Amniotic stem cell (primary cell): Measurements from ENCODE around the gene SAP30L.

Experiments used
- DNase-seq: peaks from one replicate; lab custom pipeline; 2025; lab: John Stamatoyannopoulos, UW

Gene SAP30L

DNA sequence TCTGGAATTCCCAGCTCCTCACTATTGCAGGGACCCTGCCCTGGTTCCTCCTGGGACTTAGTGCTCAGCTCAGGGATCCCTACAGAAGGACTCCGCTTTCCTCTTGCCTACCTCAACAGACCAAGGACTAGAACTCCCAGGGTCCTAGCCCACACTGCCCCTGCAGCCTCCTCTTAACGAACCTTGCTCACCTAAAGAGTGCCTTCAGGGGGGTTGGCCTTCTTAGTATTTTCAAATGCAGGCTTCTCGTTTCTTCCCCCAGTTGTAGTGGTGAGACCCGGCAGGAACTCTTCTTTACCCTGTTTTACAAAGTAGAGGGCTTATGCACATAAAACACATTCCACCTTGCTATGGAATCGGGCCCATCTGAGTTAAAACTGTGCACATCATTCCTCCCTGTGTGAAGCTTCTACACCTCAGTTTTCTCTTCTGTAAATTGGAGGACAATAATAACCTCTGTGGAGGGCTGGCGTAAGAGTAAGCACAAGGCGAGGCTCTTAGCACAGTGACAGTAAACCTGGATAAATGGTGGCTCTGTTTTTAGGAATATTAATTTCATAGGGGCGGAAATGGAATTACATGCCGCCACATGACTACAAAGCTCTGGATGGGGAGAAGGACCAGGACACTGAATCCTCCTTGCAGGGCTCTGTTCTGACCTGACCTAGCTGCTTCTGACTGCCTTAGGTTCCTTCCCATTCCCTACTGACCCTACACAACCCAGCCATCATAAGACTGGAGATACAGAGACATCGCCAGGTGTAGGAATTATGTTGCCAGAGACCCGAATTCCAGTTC lies 36.0 kb downstream of the SAP30L start:
- DNase-seq = no peak

- no peak for DNase-seq
These were observed 37.0 kb downstream of the SAP30L start for GRCh38 chr5:154482528-154483449.

DNA sequence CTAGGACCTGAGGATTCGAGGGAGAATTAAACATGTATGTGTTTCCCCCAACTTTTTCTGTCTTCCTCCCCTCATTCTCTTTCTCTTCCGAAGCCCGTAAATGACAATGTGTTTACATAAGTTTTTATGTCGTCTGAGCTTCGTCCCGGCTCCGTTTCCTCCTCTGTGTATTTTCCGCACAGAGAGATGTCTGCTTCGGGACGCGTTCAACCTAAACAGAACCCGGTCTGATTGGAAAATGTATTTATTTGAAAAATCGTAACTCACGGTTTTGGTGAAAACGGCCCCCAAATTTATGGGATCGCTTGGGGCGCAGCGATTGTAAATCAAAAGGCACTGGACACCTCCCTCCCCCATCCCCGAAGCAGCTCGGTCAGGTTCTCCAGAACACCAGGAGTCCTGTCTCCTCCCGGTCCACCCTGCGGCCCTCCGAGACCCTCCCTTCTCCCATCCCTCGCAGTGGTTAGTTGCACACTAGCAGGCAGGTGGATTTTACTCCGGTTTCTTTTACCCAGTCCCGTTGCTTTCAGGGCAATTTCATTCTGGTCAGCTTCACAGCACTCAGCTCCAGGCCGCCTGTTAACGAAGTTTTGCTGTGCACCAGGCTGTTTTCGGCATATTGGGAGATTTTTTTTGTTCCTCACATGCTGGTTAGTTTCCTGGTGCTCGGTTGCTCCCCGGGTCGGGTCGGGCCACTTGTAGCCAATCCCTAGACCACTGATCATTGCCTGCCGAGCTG lies 38.0 kb downstream of the SAP30L start:
- DNase-seq = no peak

GRCh38 chr5:154484393-154485095 lies 38.7 kb downstream of the SAP30L start:
- DNase-seq = no peak

- no peak for DNase-seq
These were observed 39.3 kb downstream of the SAP30L start for GRCh38 chr5:154485096-154485491.

DNA sequence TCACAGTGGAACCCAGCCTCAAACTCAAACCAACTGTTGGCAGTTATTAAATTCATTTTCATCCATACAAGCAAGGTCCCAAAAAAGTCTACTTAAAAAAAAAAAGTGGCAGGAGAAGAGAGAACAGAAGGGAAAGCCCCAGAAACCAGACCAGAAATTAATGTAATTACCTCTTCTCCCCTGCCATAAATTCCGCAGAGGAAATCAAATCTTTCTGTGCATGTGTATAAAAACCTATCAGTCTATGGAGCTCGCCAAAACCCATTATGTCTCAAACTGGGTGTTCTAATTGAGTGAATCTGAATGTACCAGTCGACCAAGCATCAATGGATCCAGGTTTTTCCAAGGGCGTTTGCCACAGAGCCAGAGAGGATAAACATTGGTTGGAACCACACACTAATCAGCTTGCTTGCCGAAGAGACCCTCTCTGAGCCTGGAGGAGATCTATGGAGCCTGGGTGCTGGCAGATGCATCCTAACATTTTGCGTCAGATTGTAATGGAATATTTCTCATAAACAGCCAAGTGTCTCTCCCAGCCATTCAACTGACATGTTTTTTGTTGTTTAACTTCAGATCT lies 40.1 kb downstream of the SAP30L start:
- DNase-seq = no peak

DNA sequence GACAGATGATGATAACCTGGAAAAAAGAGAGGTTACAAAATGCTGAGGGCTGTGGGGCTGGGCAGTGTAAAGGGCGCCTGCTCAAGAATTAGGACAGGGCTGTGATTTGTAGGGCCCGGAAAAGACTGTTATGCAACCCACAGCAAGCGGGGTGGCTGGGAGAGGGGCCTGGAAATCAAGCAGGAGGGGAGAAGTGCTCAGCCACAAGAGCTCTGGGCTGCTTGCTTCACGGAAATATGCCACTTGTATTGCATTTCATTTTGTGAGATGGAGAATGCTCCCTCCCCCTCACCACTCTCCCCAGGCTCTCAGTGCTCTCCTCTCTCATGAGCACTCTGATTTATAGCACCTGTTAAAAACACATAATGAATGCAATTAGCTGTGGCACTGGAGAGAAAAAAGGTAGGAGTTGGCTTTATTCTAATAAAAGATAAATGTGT lies 40.6 kb downstream of the SAP30L start:
- DNase-seq = no peak

DNA sequence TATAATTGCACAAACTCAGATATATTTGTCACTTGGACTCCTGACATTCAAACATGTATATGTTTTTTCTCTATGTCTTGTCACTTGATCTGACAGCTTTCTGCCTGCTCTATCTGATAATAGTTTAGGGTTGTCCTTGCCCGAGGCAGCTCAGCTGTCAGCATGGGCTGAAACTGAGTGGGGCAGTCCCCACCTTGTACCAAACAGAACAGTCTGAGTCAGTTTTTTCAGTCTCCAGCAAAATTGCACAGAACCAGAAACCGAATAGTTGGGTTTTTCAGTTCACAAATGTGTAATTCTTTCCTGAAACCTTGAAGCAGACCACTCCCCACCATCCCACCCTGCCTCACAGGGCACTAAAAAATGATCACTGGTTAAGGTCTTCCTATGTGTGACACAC lies 41.7 kb downstream of the SAP30L start:
- DNase-seq = no peak

DNA sequence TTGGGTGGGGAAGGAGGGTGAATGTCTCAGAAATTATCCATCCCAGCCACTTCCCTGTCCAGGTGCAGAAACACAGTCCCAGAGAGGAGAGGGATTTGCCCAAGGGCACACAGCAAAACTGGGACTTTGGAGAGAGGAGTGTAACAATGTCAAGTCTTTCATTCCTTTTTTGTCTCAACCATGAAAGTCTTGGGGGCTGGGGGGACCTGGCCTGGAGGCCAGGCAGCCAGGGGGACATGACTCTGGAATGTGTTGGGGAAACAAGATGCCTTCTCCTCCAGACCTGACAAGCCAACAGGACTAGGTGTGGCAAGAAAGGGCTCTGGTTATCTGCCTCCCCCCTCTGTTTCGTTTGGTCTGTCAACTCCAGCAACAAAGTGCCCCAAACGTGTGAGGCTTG lies 46.1 kb downstream of the SAP30L start:
- DNase-seq = no peak

DNA sequence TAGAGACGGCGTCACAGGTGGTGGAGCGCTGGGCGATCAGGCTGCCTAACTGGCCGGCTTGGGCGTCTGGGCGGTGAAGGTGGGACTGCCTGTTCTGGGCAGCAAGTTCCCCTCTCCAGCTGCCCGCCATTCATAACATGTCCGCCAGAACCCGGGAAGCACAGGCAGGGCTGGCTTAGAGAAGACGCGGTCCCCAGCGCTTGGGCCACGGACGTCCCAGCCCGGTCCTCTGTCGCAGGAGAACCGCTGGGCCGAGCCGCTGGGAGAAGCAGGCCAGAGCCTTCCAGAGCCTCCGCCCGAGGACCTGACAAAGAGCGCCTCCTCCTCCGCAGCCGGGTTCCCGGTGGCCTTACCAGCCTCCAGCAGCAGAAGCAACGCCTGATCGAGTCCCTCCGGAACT lies 47.5 kb downstream of the SAP30L start:
- DNase-seq = no peak

- DNase-seq = no peak
These were observed 48.2 kb downstream of the SAP30L start for GRCh38 chr5:154494036-154494435.

DNA sequence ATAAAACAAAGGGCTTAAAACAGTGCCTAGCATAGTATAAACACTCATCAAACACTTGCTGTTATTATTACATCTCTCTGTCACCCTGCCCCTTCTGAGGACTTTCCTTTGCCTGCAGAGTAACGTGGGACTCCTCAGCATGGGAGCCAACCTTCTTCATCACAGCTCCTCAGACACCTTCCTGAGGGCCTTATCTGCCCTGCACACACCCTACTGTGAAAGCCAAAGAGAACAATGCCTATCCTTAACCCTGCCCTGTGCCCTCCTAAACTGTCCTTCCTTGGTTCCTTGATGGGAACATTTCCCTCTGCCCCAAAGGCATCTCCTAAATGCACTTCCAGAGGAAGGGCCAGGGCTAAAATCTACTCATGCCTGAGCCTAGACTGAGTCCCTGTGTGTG lies 52.8 kb downstream of the SAP30L start:
- no peak for DNase-seq

DNA sequence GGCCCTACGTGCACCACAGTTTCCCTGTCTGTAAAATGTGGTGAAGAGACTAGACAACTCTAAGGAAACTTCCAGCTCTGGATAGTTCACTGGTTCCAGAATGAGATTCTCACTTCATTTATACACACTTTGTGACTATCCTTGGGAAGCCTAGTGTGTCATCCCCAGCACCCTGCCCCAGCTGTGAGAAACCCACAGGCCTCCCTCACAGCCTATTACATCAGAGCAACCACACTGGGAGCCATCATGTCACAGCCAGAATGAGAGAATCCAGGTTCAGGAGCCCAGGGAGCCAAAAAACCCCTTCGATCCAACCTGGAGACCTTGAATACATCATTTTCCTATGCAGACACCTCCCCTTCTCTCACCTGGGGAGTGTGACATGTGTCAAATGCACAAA lies 53.2 kb downstream of the SAP30L start:
- DNase-seq = no peak

GRCh38 chr5:154501566-154501965 lies 55.8 kb downstream of the SAP30L start:
- DNase-seq = no peak

DNA sequence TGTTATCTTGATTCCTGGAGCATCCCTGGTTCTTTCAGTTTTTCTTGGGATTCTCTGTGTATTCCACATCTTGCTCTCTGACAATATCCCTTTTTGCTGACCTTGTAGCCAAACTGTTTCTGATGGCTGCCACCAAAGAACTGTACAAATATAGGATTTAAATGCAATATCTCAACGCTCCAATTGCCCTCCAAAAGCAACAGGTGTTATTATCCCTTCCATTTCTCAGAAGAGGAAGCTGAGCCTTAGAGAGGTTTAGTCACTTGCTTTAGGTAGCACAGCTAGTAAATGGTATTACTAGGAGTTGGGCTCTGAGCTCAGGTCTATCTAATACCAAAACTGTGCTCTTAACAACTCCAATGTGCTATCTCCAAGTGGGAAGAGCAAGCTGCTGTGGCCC lies 56.4 kb downstream of the SAP30L start:
- DNase-seq = no peak

DNA sequence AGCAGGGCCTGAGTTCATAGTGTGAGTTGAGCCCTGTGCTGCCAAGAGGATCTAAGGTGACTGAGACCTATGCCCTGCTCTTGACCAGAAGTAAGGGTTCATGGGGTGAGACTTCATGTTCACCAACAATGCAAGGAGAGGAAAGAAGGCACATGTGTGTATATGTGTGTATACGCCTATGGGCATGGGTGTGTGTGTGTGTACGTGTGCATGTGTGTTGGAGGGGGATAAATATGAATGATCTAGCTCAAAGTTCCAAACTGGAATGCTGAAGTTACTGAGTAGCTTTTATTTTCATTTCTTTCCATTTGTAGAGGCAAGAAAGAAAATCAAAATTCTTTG lies 57.9 kb downstream of the SAP30L start:
- DNase-seq = no peak

DNA sequence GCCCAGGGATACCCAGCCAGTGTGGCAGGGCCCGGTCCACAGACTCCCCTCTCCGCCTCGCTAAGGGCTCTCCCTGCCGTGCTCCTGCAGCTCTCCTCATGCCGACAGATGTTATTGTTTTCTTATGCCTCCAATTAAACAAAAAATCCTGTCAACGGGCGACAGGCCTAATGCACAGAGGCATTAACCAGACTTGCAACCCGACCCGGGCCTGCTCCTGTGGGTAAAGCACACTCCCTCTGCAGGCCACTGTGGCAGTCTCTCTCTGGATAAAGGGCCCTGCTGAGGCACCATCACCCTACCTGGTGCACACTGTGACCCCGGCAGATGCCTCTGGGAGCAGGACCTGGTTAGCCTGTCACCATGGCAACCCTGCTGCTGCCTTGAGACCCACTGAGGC lies 59.8 kb downstream of the SAP30L start:
- DNase-seq = no peak

DNA sequence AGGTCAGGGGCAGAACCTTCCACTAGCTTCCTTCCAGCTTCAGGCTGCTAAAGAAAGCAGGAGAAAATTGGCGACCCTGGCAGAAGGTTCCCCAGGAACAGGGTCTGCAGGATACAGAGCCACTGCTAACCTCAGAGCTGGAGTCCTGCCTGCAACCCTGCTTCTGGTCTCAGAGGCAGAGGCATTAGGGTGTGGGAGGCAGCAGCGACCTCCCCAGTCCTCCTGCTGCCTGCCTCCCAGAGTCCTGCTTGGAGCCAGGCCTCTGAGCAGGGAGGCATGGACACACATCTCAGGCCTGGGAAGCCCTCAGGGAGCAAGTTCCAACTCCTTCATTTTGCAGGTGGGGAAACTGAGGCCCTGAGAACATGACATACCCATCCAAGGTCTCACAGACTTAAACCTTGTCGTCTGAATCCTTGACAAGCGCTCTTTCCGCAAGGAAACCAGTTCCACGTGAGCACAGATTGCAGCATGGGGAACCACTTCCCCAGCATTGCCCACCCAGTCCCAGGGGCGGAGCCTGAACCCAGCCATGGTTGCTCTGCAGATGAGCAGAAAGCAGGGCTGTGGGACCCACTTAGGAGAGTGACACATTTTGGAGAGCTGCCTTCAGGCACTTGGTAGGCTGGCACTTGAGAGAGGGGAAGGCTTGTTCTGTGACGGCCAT lies 60.4 kb downstream of the SAP30L start:
- no peak for DNase-seq

- DNase-seq = no peak
These were observed 60.9 kb downstream of the SAP30L start for GRCh38 chr5:154506716-154507080.

- no peak for DNase-seq
These were observed 62.3 kb downstream of the SAP30L start for GRCh38 chr5:154508114-154508513.
